NCI-H2171 treated with DMSO at 0.1 percent for 48 hours (cell line): Measurements from ENCODE around the gene JDP2.
"Not testable (repeated sequence)": the region's sequence is repeated elsewhere in the genome, so short reads cannot be mapped to it uniquely, and the experiment has no call there.

ENCODE experiments used
- DNase-seq: peaks from one replicate; lab custom pipeline; 2025; lab: John Stamatoyannopoulos, UW

The JDP2 gene

DNA sequence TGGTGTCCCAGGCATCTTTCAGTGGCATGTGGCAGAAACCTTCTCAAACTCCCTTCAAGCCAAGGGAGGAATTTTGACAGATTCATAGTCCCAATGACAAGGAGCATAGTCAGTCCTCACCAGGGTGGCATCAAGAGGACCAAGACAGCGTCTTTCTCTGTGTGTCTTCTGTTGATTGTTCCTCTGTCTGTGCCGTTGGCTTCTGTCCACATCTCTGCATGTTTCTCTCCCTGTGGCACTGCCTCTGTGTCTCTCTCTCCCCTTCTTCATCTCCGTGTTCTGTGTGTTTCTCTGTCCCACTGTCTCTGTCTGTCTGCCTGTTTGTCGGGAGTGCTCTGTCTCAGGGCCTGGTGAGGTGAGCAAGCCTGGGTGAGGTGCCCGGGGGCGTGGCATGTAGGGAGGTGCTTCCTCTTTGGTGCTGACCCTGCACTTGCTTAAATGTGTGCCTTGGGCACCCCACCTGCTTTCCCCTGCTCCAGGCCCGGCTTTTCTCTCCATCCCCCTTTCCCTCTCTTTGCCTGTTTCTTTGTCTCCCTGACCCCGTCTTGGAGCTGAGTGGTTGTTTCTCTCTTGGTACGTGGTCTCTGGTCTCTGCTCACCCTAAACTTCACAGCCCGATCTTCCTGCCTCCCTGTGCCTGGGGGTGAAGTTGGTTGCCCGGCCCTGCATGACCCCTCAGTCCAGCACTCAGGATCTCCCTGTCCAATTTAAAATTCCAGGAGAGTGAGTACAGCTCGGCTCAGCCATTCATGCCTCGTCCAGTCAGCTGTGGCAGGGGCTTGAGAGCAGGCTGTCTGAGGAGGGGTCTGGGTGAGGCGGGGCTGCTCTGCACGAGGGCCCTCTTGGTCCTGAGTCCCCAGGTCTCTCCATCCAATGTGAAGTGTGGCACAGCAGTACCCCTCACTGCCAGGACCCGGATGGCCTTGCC lies 28.5 kb downstream of the JDP2 start:
- no peak for DNase-seq

DNA sequence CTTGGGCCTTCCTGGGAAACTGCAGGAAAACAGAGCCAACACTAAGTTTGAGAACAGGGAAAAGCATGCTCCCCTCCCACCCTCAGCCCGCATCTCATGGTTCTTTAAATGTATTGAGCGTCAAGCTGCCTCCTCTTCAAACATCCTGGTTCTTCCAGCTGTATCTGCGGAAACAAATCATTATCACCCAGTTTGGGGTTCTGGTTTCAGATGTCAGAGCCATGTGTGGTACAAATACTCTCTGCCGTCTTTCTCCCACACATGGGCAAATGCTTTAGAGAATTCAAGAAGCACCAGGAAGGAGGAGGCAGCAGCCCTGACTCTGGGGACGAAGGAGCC lies 29.1 kb downstream of the JDP2 start:
- DNase-seq, result peak; percentile 36

DNA sequence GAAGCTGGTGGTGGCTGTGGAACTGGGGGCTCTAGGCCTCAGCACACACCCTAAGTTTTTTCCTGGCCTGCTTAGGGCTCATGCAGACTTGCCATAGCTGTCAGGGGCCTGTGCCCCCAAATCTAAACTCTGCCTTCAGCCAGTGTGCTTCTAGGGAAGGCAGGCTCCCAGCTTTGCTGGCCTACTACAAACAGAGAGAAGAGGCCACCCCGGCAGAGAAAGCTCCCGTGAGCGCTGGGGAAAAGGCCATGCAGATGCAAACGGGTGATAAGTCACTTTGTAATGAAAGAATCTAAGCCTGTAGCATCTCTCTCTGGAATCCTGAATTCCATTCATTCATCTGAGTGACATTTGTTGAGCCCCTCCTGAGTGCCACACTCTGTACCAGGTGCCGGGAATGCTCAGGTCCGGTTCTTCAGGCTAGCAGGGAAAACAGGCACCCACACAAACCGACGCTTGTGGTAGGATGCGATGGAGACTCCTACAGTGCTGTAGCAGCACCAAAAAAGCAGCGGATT lies 29.9 kb downstream of the JDP2 start:
- no peak for DNase-seq

DNA sequence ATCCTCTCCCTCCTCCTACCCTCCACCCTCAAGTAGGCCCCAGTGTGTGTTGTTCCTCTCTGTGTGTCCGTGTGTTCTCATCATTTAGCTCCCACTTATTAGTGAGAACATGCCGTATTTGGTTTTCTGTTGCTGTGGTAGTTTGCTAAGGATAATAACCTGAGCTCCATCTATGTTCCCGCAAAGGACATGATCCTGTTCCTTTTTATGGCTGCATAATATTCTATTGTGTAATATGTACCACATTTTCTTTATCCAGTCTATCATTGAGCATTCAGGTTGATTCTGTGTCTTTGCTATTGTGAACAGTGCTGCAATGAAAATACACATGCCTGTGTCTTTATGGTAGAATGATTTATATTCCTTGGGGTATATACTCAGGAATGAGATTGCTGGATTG lies 30.5 kb downstream of the JDP2 start:
- DNase-seq, result no peak

DNA sequence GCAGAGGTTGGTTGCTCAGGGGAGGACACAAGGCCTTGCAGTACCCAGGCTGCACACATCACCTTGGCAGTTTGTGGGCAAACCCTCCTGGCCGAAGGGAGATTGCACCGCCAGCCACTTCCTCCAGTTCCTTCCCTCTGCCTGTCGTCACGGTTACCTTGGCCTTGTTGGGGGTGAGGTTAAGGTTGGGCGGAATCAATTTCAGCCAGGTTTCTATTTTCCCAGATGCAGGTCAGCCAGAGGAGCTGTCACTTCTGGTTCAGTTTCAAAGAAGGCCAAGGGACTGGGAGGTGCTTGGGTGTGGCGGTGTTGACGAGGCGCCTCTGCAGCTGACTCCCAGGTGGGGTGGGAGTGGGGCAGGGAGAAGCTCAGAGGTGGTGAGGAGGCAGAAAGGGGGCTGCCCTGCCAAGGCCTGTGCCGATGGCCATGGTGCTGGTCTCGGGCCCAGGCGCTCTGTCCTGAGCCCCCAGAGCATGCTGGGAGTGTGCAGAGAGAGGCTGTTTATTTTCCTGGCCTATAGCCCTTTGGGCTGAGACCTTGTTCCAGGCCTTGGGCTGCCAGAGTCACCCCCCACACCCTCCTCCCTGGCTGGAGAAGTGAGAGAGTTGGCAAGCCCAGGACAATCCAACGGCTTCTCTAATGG lies 31.4 kb downstream of the JDP2 start:
- DNase-seq, result no peak

DNA sequence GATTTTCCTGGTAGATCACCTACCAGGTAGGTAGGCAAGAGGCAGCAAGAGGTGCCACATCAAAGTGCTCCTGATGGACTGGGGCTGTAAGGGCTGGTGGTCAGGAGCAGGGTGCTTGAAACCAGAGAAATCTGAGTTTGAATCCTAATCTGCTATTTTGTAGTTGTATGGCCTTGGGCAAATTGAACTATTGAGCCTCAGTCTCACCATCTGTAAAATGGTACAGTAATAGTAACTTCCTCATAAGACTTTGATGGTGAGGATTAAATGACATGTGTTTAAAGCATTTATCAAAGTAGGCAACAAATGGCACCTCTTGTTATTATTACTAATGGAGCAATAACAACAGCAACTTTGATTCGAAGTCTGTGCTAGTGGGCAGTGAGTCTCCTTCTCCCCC lies 32.0 kb downstream of the JDP2 start:
- DNase-seq, result no peak

DNA sequence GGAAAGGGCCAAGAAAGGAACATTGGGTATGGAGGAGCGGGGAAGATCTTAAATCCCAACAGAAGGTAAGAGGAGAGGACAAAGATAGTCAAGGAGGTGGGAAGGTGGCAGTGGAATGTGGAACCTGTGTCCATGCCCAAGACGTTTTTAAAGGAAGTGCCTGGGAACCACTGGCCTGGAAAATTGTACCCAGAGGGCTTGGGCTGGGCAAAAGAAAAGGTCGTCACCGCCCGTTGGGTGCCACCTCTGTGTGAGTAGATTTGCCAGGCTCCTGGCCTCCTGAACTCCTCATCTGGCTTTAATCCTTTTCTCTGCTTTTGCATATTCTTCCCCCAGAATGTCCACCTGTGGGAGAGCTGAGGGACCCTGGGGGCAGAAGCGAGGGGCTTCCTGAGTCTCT lies 32.6 kb downstream of the JDP2 start:
- DNase-seq, result no peak

DNA sequence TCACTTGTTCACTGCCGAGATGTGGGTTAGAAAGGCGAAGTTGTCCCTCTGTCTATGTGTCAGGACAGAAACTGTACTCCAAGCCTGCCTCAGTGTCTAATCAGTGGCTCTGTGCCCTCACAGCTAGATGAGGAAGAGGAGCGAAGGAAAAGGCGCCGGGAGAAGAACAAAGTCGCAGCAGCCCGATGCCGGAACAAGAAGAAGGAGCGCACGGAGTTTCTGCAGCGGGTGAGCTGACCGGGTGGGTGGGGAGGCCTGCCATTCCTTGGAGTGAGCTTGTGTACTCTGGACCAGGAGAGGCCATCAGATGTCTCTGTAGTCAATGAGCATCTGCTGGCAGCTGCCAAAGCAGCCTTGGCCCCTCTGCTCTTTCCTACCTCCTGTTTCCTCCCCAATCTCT lies 33.5 kb downstream of the JDP2 start:
- DNase-seq, result no peak

DNA sequence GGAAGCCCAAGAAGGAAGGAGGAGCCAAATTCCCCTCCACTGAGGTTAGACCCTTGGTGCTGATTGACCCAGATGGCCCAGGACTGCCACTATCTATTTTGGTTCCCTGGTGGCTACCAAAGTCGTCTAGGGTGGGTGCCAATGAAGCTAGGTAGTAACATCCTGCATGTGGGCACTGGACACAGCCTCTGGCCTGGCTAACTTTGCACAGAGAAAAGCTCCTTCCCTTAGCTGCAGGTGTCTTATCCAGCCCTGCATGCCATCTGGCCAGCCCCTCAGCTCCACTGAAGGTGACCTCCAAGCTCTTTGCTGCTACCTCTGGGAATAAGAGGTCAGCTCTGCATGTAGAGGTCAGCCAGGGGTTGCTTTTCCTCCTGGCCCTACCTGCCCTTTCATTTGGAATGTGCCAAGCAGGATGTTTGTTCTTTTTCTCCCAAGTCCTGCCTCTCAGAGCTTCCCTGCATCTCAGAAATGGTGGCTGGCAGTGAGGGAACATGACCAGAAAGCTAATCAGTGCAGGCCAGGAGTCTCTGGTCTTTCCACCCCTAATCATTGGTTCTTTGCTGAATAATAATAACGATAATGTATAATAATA lies 34.0 kb downstream of the JDP2 start:
- DNase-seq, result no peak

DNA sequence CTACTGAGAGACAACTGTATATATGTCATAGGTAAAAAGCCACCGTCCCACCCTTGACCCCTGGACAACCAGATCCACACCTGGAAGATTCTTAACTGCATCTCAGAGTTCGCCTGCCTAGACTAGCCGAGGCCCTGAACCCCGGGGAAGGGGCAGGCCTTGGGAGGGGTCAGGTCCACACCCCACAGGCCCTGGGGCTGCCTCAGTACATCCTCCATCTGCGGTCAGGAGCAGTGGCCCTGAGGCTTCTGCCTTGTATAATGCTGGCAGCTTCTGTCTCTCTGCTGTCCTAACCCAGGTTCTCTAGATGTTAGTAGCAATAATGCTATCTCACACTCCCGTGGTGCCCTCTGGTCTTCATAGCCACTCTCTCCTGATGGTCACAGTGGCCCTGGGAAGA lies 36.8 kb downstream of the JDP2 start:
- no peak for DNase-seq

DNA sequence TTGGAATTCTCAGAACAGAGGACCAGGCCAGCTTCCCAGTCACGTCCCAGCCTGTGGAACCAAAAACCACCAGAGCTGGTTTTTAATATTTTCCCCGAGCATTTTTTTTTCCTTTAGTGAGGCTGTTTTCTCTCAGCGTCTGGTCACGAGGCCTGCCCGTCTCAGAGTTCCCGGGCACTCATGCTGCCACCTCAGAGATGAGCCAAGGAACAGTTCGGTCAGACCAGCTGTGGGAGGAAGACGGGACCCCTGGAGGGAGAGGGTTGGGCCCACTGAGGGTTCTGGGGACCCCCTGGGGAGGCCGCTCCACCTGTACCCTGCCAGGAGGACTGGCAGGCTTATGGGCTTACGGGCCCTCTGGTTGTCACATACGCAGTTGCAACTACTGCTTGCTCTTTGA lies 39.9 kb downstream of the JDP2 start:
- DNase-seq, result no peak

DNA sequence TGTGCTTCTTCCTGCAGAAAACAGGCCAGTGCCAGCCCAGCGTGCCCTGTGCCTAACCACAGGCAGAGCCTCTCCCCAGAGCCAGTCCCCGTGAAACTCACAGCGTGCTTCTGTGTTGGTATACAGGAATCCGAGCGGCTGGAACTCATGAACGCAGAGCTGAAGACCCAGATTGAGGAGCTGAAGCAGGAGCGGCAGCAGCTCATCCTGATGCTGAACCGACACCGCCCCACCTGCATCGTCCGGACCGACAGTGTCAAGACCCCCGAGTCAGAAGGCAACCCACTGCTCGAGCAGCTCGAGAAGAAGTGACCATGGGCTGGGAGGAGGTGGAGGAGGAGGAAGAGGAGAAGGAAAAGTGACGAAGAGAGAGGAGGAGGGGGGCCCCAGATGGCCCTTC lies 41.3 kb downstream of the JDP2 start:
- no peak for DNase-seq

DNA sequence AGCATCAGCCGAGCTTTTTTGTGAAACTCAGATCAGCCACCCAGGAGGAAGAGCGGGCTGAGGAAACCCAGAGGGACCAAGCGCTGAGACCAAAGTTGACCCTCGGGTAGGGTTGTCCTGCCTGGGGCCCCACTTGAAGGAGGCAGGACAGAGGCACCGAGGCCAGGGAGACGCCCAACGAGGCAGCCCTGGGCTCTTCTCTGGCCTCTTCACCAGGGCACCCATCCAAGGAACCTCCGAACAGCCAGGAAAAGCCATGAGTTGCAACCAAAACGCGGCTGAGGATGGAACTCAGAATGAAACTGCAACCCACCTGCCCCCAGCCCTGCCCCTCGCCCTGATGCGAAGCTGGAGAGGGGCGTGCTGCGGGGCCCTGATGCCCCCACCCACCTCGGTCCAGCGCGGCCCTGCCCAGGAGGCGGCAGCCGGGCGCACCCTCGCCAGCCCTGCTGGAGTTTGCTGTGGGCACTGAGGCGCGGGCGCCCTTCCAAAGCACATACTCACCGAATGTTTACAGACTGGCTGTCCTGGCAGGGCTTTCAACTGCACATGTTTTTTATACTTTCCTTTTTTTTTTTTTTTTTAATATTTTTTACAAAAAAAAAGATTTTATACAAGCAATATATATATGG lies 41.9 kb downstream of the JDP2 start:
- no peak for DNase-seq

DNA sequence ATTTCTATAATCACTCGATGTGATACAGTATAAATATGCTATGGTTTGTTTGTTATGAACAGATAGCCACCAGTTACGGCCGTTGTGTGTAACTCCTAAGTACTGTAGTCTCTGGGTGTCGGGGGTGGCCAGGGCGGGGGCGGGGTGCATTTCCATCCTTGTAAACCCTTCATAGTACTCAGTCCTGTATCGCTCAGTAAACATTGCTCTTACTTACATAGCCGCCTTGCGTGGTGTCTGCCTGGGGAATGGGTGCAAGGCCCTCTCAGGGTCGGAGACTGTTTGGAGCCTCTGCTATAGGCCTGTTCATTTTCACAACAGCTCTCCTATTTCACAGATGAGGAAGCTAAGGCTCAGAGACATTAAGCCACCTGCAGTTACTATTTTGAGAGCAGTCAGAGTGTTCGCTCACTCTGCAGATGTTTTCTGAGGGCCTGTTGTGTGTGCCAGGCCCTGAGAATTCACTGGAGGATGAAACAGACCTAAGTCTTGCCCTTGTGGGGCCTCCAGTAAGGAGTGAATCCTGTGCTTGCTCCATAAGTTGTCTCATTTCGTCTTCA lies 42.5 kb downstream of the JDP2 start:
- no peak for DNase-seq

DNA sequence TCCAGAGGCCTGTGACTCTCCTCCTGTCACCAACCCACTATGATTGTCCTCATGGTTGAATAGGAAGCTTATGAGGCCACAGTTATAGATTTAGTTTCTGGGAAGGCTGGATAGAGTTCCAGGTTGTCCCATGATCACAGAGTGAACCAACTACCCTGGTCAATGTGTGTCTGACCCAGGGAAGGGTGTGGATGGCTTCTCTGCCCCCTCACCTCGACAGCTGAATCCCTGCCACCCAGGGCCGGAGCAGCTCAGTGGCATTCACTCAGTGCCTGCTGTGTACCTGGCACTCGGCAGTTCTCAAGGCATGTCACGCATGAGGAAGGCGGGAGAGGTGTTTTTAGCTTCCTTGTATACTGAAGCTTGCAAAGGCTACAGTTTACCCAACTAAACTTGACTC lies 43.2 kb downstream of the JDP2 start:
- no peak for DNase-seq

DNA sequence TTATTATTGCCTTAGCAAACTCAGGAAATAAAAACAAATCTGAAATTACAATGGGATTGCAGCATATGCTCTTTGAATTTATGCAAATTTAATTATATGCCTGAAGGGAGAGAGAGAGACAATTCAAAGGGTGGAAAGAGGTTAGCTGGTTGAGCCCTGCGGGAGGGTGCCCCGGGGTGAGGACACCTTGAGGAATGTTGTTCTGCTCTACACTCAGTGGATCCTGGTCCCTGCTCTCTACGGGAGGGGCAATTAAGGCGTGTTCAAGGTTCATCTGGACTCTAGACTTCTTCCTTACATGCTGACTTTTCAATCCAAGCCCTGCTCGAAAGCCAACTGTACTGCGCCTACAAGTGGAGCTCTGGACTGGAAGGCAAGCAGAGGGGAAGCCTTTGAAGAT lies 46.3 kb downstream of the JDP2 start:
- DNase-seq, result not testable (repeated sequence)

DNA sequence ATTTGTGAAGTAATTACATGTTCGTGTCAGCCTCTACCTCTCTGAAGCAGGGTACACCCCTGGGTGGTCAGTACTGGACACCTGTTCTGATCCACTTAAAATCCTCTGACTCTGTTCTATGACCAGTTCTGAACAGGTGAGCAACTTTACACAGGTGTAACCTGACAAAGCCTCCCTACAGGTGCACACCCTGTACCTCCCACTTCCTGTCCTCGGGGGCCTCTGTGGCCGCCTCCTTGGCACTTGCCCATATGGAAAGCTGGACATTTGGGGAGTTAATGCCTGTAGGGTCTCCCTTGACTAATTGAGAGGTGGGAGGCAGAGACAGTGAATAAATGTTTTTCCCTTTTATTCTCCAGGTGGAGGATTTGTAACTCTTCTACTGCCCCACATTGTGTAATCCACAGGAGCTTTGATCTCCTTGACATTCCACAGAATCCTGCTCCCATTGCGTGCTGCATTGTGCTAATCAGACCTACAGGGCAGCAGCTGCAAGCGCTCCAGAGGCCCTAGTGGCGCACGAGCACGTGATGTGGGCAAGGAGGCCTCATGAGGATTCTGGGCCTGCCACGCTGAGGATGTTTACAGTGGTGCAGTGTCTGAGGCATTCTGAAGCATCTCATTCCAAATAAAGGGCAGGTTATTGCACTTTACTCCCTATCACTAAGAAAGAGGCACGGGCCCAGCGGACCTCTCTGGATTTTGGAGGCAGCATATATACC lies 48.6 kb downstream of the JDP2 start:
- DNase-seq, result peak; percentile 74

DNA sequence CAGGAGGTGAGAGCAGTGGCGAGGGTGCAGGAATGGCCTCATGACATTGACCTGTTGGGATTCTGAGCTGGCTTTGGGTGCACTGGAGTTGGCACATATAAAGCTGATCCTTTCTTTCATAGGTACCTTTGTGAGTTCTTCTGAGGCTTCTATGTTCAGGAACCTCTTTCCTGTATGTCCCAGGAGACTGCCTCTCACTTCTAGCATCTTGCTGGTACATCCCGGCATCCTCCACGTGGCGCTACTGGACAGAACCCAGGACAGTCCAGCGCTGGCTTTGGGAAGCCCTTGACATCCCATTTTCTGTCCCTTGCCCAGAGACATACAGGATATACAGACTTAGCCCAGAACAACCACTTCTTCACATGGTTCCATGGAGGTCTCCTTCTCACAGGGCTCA lies 50.1 kb downstream of the JDP2 start:
- no peak for DNase-seq

DNA sequence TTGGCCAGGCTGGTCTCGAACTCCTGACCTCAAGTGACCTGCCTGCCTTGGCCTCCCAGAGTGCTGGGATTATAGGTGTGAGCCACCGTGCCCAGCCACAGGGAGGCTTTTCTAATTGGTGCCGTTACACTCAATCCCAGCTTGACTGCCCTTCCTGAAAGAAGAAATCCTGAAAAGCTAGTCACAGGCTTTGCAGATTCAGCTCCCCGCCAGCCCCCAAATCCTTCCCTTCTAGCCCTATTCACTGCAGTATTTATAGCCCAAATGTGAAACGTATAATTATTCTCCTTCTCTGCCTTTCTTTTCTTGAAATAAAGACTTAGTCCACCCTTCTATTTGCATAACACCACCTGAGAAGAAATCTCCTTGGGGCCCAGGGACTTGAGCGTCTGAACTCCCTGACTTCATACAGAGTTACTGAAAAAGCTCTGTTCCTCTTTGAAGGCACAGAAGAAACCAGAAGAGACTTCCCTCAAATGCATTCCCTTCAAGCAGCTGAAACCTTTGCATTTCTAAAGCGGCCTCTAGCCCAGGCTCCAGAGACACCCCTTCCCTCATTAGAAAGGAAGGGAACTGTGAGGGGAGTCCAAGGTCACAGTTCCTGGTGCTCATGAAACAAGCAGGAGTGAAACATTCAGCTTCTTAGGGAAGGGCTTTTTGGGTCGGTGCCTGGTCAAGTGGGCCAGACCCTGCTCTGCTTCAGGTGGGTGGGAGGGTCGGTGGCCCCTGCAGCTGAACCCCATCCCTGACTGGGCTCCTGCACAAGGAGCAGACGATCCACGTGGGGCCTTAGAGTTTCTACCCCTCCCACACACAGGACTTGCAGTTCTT lies 52.2 kb downstream of the JDP2 start:
- DNase-seq, result no peak

DNA sequence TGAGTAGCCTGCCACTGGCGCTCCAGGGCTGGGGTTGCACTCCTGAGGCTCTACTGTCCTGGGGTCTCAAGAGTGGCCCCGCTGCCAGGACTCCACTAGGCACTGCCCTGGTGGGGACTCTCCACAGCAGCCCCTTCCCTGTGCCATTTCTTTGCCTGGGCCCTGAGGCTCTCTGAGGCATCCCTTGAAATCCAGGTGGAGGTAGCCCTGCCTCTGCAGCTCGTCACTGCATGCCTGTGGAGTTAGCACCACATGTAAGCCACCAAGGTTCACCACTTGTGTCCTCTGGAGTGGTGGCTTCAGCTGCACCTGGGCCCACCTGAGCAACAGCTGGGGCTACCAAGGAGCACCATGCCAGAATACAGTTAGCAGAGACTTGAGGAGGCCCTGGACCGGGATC lies 54.5 kb downstream of the JDP2 start:
- DNase-seq, result no peak
